HG02642 (cell line): ENCODE measurements around the gene ATP8A2.

Experiments used
- ATAC-seq: cut with Tn5 transposase; IDR thresholded peaks from one replicate; pipeline ENCODE4 v1.9.1; 2021; ENCODE audit warnings: mild to moderate bottlenecking; ENCODE audit not compliant: unreplicated experiment, poor library complexity

ATP8A2 gene

GRCh38 chr13:25971047-25971446, 599.3 kb downstream of the ATP8A2 start:
- ATAC-seq = no peak

DNA sequence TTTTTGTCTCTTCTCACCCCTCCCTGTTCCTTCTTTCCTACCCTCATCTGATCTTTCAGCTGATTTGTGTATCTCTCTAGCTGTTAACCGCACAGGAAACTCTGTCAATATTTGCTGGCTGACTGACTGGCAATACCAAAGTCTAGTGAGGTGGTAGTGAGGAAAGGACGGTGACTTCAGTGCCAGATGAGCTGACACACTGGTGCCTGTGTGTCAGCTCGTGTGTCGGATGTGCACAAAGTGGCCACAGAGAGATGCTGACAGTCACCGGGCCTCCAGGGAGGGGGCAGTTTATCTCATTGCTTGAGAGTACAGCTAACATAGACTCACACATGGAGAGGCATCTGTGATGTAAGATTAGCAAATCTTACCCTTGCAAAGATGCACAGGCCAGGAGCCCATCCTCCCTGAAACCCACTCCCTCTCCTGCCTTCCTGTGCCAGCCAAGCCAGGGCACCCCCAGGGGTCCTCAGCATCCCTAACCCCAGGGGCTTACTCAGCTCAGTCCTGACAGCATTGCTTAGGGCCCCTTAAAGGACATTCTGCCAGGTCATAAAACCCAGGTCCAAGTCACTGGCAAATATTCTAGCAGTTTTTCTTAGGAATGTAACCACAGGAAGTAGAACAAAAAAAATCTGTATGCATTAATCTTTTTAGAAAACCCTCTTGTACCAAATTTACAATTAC, 599.8 kb downstream of the ATP8A2 start:
- no peak for ATAC-seq

- no peak for ATAC-seq
Observed at GRCh38 chr13:25973085-25973484, 601.3 kb downstream of the ATP8A2 start.

DNA sequence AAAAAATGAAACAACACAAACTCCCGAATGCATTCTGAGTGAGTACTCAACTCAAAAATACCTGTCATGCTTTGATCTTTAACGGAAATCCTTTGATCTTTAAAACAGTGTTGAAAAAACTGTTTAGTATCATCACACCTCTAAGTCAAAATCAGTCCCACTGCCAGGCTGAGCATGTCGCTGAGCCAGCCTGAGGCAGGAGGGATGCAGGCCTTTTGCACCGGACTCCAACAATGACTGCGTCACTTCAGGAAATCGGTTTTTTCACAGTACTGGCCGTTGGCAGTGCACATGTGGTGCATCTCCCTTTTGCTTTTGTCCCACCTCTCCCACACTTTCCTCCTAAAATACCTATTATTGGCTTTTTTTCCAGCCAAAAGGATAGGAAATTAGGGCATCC, 601.8 kb downstream of the ATP8A2 start:
- ATAC-seq = no peak

DNA sequence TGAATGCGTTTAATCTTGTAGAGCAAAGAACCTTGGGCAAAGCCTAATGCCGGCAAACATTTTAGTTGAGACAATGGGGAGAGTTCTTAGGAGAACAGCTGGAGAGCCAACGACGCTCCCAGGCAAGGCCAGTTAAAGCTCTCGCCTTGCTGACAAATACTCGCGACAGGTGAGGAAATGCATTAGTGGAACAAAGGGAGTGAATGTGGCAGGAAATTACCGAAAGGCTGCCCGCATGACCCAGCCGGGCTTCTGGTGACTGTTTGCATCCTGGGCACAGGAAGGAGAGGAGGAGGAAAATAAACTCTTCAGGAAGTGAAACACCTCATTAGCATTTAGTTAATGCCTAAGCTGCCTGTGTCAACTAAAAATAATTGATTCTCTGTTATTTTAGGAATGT, 605.4 kb downstream of the ATP8A2 start:
- ATAC-seq = no peak

DNA sequence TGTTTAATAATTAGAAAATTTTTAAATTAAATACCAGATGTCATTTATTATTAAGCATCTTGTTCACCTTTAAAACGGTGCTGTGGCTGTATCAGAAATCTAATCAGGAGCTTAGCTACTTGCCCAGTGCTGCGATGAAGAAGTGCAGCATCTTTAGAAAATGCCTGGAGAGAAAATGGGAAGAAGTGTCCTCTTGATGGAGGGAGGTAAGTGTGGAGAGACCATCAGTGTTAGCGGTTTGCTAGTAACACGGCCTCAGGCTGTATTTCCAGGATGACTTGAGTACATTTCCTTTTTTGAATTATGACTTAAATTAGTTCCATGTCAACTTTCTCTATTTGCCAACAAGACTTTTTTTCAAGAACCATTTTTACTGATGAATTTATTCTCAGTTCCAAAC, 605.9 kb downstream of the ATP8A2 start:
- ATAC-seq = no peak

- ATAC-seq = no peak
Observed at GRCh38 chr13:25978961-25979360, 607.2 kb downstream of the ATP8A2 start.

GRCh38 chr13:25979371-25979770, 607.6 kb downstream of the ATP8A2 start:
- no peak for ATAC-seq

DNA sequence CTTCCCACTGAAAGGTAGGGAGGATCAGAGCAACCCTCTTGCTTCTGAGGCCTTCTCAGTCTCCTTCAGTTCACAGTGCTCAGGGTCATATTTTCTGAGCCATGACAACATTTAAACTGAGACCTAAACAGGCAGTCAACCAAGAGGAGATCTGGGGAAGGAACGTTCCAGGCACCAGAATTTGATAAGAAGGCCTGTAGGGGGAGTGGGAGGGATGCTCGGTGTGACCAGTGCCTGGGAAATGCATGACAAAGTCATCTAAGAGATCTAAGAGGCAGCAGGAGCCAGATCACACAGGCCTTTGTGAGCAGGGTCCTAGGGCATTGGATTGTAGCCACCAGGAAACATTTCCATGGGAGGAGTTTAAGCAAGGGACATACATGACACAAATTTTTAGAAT, 608.5 kb downstream of the ATP8A2 start:
- ATAC-seq = no peak

DNA sequence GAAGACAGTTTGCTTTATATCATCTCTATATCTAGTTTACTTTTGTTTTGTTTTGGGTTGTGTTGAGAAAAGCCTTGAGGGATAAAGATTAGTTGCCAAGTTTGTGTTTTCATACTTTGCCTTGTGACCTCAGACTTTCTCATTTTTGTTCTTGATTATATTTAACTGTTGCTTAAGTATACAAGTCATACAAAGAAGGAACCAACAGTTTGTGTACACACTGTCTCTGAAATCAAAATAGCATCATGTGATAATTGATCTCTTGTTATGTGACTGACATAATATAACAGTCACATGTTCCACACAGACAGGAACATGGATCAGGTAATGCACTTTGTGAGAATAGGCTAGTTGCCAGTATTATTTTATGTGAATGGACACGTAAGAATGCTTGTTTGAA, 609.3 kb downstream of the ATP8A2 start:
- no peak for ATAC-seq

DNA sequence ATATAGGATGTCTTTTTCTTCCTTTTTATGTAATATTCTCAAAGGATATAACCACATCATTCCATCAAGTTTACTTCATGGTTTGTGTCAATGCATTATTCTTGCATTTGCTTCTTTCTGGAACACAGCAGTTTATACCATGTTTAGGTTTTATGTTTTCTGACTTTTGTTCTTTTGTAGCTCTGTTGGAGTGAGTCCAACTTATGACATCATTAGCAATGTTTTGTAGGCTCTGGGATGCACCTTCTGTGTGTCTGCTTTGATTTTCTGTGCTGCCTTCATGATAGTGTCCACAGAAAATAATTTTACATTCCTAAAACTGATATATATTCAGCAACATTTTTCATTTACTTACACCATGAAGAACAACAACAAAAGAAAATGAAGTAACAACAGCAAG, 611.1 kb downstream of the ATP8A2 start:
- ATAC-seq = no peak

GRCh38 chr13:25987987-25988386, 616.2 kb downstream of the ATP8A2 start:
- ATAC-seq = no peak

DNA sequence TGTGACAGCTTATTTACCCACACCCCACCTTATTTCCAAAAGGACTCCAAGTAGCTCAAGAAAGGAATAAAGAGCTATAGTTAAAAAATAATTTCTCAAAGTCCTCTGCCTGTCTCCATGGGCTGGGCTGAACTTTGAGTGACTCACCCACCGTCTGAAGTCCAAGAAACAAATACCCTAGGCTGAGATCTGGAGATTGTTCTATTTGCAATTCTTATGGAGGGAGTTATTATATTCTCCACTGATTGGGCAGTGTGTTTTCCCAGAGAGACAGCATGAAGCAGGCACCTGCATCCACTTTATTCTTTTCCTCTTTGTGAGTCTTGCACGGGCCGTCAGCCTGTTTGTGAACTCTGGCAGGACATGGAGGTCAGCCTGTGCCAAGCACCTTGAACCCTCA, 616.9 kb downstream of the ATP8A2 start:
- no peak for ATAC-seq

GRCh38 chr13:25990801-25991200, 619.0 kb downstream of the ATP8A2 start:
- no peak for ATAC-seq

DNA sequence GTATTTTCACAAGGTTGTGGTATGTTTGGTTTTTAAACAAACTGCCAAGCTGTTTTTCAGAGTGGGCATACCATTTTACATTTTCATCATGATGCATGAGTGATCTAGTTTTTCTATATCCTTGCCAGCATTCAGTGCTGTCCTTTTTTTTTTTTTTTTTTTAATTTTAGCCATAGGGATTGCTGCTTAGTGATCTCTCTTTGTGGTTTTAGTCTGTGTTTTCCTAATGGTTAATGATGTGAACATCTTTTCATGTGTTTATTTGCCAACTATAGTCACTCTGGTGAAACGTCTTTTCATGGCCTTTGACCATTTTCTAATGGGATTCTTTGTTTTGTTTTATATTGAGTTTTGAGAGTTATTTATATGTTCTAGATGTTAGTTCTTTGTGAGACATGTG, 620.3 kb downstream of the ATP8A2 start:
- ATAC-seq = no peak

DNA sequence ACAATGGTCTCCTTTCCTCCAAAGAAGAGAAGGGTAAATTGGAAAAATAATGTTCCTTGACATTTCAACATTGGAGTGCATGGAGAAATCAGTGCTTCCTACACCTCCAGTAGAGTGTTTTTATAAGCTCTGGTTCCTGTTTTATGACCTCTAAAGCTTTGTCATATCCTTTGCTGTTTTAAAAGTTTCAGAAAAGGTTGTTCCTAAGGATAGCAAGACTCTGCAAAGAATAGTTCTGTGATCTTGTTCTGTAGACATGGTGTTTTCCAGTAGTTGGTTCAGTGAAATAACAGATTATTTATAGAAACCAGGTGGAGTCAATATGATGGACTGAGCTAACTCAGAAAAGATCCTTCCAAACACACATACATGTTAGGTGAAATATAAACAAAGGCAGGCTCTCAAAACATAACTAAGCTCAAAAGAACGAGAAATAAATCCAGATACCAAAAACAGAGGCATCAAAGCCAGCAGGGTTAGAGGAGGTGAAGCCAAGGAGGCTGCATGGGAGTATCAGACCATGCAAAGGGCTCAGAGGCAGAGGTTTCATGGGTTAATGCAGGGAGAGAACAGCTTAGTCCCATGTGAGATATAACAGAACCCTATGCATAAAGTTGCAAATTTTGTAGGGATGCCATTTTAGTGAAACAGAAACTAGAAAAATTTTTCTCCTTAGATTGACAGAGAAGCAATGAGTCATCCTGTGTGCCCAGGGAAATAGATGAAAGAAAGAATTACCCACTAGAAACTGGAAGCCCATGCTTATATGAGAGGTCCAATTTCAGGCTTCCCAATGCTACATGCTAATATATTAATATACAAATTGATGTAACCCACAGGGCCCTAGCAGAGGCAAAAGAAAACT, 635.7 kb downstream of the ATP8A2 start:
- no peak for ATAC-seq

DNA sequence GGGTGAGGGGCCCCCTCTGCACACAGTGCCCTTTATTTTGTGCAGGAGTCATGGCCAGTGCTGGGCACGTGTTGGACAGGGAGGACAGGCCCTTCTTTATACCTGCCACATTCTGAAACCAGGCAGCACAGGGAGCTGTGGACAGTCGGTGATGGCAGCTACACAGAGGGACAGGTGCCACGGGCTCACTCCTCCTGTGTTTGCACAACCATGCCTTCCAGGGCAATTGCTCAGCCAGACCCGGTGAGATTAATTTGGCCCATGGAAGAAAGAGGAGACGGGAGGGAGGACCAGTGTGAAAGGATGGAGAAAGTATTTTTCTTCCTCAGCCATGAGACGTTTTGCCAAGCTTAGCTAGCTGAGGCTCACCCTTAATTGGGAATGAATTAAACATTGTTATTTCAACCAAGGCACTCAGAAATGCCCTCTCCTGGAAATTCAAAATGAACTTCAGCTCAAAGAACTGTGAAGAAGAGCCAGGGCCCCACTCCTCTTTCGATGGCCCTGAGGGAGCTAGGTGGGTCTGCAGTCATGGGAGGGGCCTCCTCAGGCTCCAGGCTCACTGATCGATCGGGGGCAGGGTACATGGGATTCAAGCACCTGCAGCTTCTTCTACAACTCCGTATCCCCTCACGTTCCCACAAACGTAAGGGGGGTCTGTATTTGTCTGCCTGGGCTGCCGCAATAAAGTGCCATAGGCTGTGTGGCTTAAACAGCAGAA, 638.9 kb downstream of the ATP8A2 start:
- ATAC-seq = no peak

DNA sequence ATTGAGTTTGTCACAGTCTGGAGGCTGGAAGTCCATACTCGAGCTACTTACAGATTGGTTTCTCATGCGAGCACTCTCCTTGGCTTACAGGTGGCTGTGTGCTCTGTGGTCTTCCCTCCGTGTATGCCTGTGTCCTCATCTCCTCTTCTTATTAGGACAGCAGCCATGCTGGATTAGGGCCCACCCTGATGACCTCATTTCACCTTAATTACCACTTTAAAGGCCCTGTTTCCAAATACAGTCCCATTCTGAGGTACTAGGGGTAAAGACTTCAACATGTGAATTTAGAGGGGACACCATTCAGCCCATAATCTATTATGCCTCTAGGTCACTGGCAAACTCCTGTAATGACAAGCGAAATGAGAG, 639.4 kb downstream of the ATP8A2 start:
- no peak for ATAC-seq

DNA sequence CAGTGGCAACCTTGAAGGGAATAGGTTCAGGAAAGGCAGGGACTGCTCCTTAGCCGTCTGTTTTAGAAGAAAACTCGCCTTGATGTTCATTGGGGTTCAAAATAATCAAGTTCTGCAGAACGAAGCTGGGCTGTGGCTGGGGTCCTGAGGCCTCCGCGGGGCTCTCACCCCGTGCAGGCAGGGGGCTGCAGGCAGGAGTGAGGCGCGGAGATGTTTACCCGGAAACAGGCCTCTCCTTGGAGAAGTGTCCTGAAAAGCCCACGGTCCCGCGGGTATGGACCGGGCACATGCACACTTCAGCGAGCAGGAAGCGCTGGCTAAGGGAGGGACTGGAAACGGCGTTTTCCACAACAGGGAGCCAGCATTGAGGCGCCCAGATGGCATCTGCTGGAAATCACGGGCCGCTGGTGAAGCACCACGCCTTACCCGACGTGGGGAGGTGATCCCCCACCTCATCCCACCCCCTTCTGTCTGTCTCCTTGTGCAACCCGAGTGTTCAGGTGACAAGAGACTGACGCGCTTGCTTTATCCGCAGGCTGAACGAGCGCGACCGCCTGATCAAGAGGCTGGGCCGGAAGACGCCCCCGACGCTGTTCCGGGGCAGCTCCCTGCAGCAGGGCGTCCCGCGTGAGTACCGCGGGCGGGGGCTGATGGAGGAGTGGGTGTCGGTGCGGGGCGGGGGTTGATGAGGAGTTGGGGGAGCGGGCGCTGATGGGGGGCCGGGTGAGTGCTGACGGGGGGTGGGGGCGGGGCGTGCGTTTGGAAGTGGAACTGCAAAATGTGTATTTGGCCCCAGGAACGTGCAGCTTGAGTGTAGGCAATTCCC, 640.4 kb downstream of the ATP8A2 start:
- ATAC-seq = no peak

DNA sequence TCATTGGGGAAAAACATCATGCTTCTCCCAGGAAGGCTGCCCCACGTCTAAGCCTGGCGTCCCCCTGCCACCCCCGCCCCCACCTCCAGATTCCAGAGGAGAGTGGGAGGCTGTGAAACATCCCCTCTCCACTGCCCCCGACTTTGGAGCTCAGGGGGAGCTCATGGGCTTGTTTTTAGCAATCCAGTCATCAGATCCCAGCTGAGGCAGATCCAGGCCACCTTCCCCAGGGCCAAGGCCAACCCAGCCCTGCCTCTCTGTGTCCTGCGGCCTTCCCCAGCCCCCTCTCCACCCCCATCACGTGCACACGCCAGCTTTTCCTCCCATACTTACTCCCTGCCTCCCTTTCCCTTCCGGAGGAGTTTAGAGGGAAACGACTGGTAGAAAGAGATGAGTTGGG, 641.2 kb downstream of the ATP8A2 start:
- ATAC-seq = no peak
